ENCODE data around the gene SNX20. TPM values are rescaled to one million over a fixed set of nuclear protein-coding genes. Genes with fewer than 3 reads are reported as not detected.

The SNX20 gene
- polyA plus RNA-seq, 4 donors: 0.22 to 3.0 (median 1.3) TPM

- FAIRE-seq (no peak), DNase-seq (no peak)
- Histone ChIP-seq H3K4me3 (ENCODE audit: low read depth in 1 of 3, low read length in 3 of 3) (no peak overlapping the region), H3K4me1 (ENCODE audit: control insufficient read depth in 3 of 3, insufficient read depth in 2 of 3, low read depth in 1 of 3, low read length in 2 of 3) (no peaks in the 10 kb centered on the region), H3K27me3 (ENCODE audit: control insufficient read depth in 3 of 3, insufficient read depth in 3 of 3, low read length in 3 of 3) (no peaks in the 10 kb centered on the region), H3K9me3 (ENCODE audit: control insufficient read depth in 2 of 2, insufficient read depth in 1 of 2, low read depth in 1 of 2, low read length in 1 of 2) (no peaks in the 10 kb centered on the region), H3K27ac (ENCODE audit: low read depth in 1 of 3, low read length in 2 of 3) (no peak overlapping the region), H3K36me3 (ENCODE audit: control insufficient read depth in 3 of 3, insufficient read depth in 2 of 3, low read depth in 1 of 3, low read length in 3 of 3) (peaks cover 0 to 16% (median 0%) of the 10 kb centered on the region in 3 donors)
- WGBS, 3 donors: 91 to 95% (median 93%) methylated on average over 7 of the region's 7 CpGs
These were observed 47.0 kb downstream of the SNX20 start for GRCh38 chr16:50634090-50634489.

DNA sequence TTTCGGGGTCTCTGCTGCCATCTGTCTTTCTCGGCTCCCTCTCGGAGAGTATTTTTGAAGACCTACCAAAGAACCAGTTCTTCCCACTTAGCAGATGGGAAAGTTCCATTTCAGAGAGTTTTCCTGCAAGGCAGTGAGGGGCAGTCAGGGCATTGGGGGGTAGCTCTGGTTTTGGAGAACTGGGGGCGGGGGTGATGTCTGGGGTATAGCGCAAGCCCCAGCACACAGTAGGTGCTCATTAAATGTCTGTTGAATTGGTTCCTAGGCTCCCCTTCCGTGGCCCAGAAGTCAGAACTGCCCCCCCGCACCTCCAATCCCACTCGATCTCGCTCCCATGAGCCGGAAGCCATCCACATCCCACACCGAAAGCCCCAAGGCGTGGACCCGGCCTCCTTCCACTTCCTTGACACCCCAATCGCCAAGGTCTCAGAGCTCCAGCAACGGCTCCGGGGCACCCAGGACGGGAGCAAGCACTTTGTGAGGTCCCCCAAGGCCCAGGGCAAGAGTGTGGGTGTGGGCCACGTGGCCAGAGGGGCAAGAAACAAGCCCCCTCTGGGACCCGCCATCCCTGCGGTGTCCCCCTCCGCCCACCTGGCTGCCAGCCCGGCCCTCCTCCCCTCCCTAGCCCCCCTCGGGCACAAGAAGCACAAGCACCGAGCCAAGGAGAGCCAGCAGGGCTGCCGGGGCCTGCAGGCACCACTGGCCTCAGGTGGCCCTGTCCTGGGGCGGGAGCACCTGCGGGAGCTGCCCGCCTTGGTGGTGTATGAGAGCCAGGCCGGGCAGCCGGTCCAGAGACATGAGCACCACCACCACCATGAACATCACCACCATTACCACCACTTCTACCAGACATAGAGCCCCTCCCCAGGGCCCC, 47.9 kb downstream of the SNX20 start:
- Histone ChIP-seq H3K27ac (ENCODE audit: low read depth in 1 of 3, low read length in 2 of 3) (no peak overlapping the region), H3K4me3 (ENCODE audit: low read depth in 1 of 3, low read length in 3 of 3) (no peak overlapping the region), H3K36me3 (ENCODE audit: control insufficient read depth in 3 of 3, insufficient read depth in 2 of 3, low read depth in 1 of 3, low read length in 3 of 3) (peaks cover 0 to 16% (median 0%) of the 10 kb centered on the region in 3 donors), H3K27me3 (ENCODE audit: control insufficient read depth in 3 of 3, insufficient read depth in 3 of 3, low read length in 3 of 3) (no peaks in the 10 kb centered on the region), H3K9me3 (ENCODE audit: control insufficient read depth in 2 of 2, insufficient read depth in 1 of 2, low read depth in 1 of 2, low read length in 1 of 2) (no peaks in the 10 kb centered on the region), H3K4me1 (ENCODE audit: control insufficient read depth in 3 of 3, insufficient read depth in 2 of 3, low read depth in 1 of 3, low read length in 2 of 3) (no peaks in the 10 kb centered on the region)
- DNase-seq: no peak
- no peak for FAIRE-seq
- 94 to 95% (median 95%) methylated on average over 26 to 30 of the region's 30 CpGs for WGBS, 3 donors

GRCh38 chr16:50631985-50632576, 49.0 kb downstream of the SNX20 start:
- Histone ChIP-seq H3K4me1 (ENCODE audit: control insufficient read depth in 3 of 3, insufficient read depth in 2 of 3, low read depth in 1 of 3, low read length in 2 of 3) (no peaks in the 10 kb centered on the region), H3K36me3 (ENCODE audit: control insufficient read depth in 3 of 3, insufficient read depth in 2 of 3, low read depth in 1 of 3, low read length in 3 of 3) (peaks cover 0 to 16% (median 0%) of the 10 kb centered on the region in 3 donors), H3K9me3 (ENCODE audit: control insufficient read depth in 2 of 2, insufficient read depth in 1 of 2, low read depth in 1 of 2, low read length in 1 of 2) (no peaks in the 10 kb centered on the region), H3K4me3 (ENCODE audit: low read depth in 1 of 3, low read length in 3 of 3) (no peak overlapping the region), H3K27ac (ENCODE audit: low read depth in 1 of 3, low read length in 2 of 3) (no peak overlapping the region), H3K27me3 (ENCODE audit: control insufficient read depth in 3 of 3, insufficient read depth in 3 of 3, low read length in 3 of 3) (no peaks in the 10 kb centered on the region)
- WGBS, 3 donors: 89 to 94% (median 90%) methylated on average over 22 of the region's 22 CpGs
- no peak for FAIRE-seq
- no peak for DNase-seq

- FAIRE-seq (no peak), DNase-seq (no peak)
- Histone ChIP-seq H3K27ac (ENCODE audit: low read depth in 1 of 3, low read length in 2 of 3) (no peak overlapping the region), H3K4me1 (ENCODE audit: control insufficient read depth in 3 of 3, insufficient read depth in 2 of 3, low read depth in 1 of 3, low read length in 2 of 3) (no peaks in the 10 kb centered on the region), H3K36me3 (ENCODE audit: control insufficient read depth in 3 of 3, insufficient read depth in 2 of 3, low read depth in 1 of 3, low read length in 3 of 3) (peaks cover 0 to 16% (median 0%) of the 10 kb centered on the region in 3 donors), H3K9me3 (ENCODE audit: control insufficient read depth in 2 of 2, insufficient read depth in 1 of 2, low read depth in 1 of 2, low read length in 1 of 2) (no peaks in the 10 kb centered on the region), H3K4me3 (ENCODE audit: low read depth in 1 of 3, low read length in 3 of 3) (no peak overlapping the region), H3K27me3 (ENCODE audit: control insufficient read depth in 3 of 3, insufficient read depth in 3 of 3, low read length in 3 of 3) (no peaks in the 10 kb centered on the region)
- 75 to 80% (median 77%) methylated on average over 8 of the region's 8 CpGs for WGBS, 3 donors
These were observed 49.7 kb downstream of the SNX20 start for GRCh38 chr16:50631249-50631984.

DNA sequence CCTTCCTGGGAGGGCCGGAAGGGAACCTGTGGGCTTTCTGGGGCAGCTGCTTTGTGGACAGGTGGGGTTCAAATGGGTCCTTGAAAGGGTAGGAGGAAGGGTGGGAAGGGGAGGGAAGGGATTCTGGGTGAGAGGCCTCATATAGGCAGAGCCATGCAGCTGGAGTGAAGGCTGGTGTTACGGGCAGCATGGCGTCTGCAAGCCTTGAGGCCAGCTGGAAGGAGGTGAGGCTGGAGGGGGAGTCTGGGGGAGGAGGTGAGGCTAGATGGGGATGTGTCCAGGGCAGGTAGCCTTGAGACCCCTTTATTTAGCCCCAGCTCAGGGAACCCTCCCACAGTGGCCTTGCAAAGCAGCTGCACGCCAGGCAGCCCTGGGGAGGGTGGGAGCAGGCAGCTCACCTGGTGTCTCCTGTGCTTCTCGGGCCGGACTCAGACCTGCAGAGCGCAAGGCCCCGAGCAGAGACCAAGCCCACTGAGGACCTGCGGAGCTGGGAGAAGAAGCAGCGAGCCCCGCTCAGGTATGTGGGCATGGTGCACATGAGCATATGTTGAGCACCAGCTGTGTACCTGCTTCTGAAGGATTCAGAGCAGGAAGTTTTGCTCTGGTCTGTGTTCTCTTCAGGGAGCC, 50.6 kb downstream of the SNX20 start:
- DNase-seq (no peak), FAIRE-seq (no peak)
- Histone ChIP-seq H3K27me3 (ENCODE audit: control insufficient read depth in 3 of 3, insufficient read depth in 3 of 3, low read length in 3 of 3) (no peaks in the 10 kb centered on the region), H3K36me3 (ENCODE audit: control insufficient read depth in 3 of 3, insufficient read depth in 2 of 3, low read depth in 1 of 3, low read length in 3 of 3) (peaks cover 0 to 16% (median 0%) of the 10 kb centered on the region in 3 donors), H3K27ac (ENCODE audit: low read depth in 1 of 3, low read length in 2 of 3) (no peak overlapping the region), H3K9me3 (ENCODE audit: control insufficient read depth in 2 of 2, insufficient read depth in 1 of 2, low read depth in 1 of 2, low read length in 1 of 2) (no peaks in the 10 kb centered on the region), H3K4me3 (ENCODE audit: low read depth in 1 of 3, low read length in 3 of 3) (no peak overlapping the region), H3K4me1 (ENCODE audit: control insufficient read depth in 3 of 3, insufficient read depth in 2 of 3, low read depth in 1 of 3, low read length in 2 of 3) (no peaks in the 10 kb centered on the region)
- 92 to 96% (median 93%) methylated on average over 11 of the region's 11 CpGs for WGBS, 3 donors

GRCh38 chr16:50629334-50629733, 51.8 kb downstream of the SNX20 start:
- H3K4me1 ChIP-seq (ENCODE audit: control insufficient read depth in 3 of 3, insufficient read depth in 2 of 3, low read depth in 1 of 3, low read length in 2 of 3): no peaks in the 10 kb centered on the region
- H3K27ac ChIP-seq (ENCODE audit: low read depth in 1 of 3, low read length in 2 of 3): no peak overlapping the region
- no peak overlapping the region for H3K4me3 ChIP-seq (ENCODE audit: low read depth in 1 of 3, low read length in 3 of 3)
- peaks cover 0 to 18% (median 0%) of the 10 kb centered on the region in 3 donors for H3K36me3 ChIP-seq (ENCODE audit: control insufficient read depth in 3 of 3, insufficient read depth in 2 of 3, low read depth in 1 of 3, low read length in 3 of 3)
- no peaks in the 10 kb centered on the region for H3K27me3 ChIP-seq (ENCODE audit: control insufficient read depth in 3 of 3, insufficient read depth in 3 of 3, low read length in 3 of 3)
- FAIRE-seq (no peak), DNase-seq (no peak)
- H3K9me3 ChIP-seq (ENCODE audit: control insufficient read depth in 2 of 2, insufficient read depth in 1 of 2, low read depth in 1 of 2, low read length in 1 of 2): no peaks in the 10 kb centered on the region
- WGBS, 3 donors: 79 to 84% (median 81%) methylated on average over 4 of the region's 4 CpGs

DNA sequence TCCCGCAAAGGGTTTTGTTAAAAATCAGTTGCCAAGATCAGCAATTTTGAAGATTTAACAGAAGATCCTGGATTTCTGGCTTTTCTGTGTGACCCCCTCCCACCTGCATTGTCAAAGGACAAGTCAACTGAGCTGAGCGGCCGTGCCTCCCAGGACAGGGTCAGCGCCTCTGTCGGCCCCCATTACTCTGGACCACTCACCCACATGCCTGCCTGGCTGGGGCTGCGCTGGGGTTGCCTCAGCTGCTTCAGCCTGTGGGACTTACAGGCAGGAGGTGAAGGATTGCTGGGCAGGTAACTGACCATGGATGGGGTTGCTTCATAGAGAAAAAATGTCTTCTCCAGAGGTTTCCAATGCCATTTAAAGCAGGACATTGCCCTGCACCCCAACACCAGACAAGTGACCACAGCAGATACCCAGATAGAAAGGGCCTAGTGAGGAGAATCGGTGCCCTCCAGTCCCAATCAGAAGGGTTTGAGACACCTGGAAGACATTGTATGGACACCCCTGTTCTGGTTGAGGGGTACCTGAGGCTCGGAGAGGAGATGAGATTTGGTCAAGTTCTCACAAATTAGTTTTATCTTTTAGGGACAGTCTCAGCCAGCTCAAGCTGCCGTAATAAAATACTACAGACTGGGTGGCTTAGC, 52.8 kb downstream of the SNX20 start:
- Histone ChIP-seq H3K27me3 (ENCODE audit: control insufficient read depth in 3 of 3, insufficient read depth in 3 of 3, low read length in 3 of 3) (no peaks in the 10 kb centered on the region), H3K4me3 (ENCODE audit: low read depth in 1 of 3, low read length in 3 of 3) (no peak overlapping the region), H3K4me1 (ENCODE audit: control insufficient read depth in 3 of 3, insufficient read depth in 2 of 3, low read depth in 1 of 3, low read length in 2 of 3) (no peaks in the 10 kb centered on the region), H3K9me3 (ENCODE audit: control insufficient read depth in 2 of 2, insufficient read depth in 1 of 2, low read depth in 1 of 2, low read length in 1 of 2) (no peaks in the 10 kb centered on the region), H3K27ac (ENCODE audit: low read depth in 1 of 3, low read length in 2 of 3) (no peak overlapping the region), H3K36me3 (ENCODE audit: control insufficient read depth in 3 of 3, insufficient read depth in 2 of 3, low read depth in 1 of 3, low read length in 3 of 3) (peaks cover 0 to 18% (median 0%) of the 10 kb centered on the region in 3 donors)
- FAIRE-seq (no peak), DNase-seq (no peak)
- 93 to 96% (median 95%) methylated on average over 9 of the region's 9 CpGs for WGBS, 3 donors
